Subcutaneous adipose tissue (tissue), 4 donors: Measurements from ENCODE around the gene GRIK1. TPM values are rescaled to one million over a fixed set of nuclear protein-coding genes. Genes with fewer than 3 reads are reported as not detected.

Source experiments
- CTCF ChIP-seq: fragments of 450-650 bp; IDR thresholded peaks from one replicate; pipeline ENCODE4 v1.5.1; 2016; ENCODE audit warnings: low read depth, mild to moderate bottlenecking, control low read depth, antibody characterized with exemption, moderate library complexity
- total RNA-seq, 4 donors: library from RNA; depleted of rRNA; stranded (reverse); fragments of >200 nt; gene quantifications; one replicate each; pipeline ENCODE4 v1.1.0, GENCODE V29; 2016

The GRIK1 gene
- total RNA-seq, 4 donors from 2014 or later: 0.17 TPM; not detected in 3

- TF ChIP-seq CTCF: no peak
These were observed 333.2 kb downstream of the GRIK1 start for GRCh38 chr21:29606613-29607012.

- no peak for TF ChIP-seq CTCF
These were observed 335.7 kb downstream of the GRIK1 start for GRCh38 chr21:29604076-29604475.

GRCh38 chr21:29601047-29601446 lies 338.7 kb downstream of the GRIK1 start:
- TF ChIP-seq CTCF: no peak

GRCh38 chr21:29586696-29587095 lies 353.1 kb downstream of the GRIK1 start:
- no peak for TF ChIP-seq CTCF

GRCh38 chr21:29585462-29585861 lies 354.3 kb downstream of the GRIK1 start:
- no peak for TF ChIP-seq CTCF

- no peak for TF ChIP-seq CTCF
These were observed 356.3 kb downstream of the GRIK1 start for GRCh38 chr21:29583424-29583924.

- TF ChIP-seq CTCF: no peak
These were observed 356.9 kb downstream of the GRIK1 start for GRCh38 chr21:29582855-29583254.

- TF ChIP-seq CTCF: no peak
These were observed 358.4 kb downstream of the GRIK1 start for GRCh38 chr21:29581393-29581792.
